Measurements from ENCODE around the gene CAPN11. TPM values are rescaled to one million over a fixed set of nuclear protein-coding genes. Genes with fewer than 3 reads are reported as not detected.

Gene CAPN11
- total RNA-seq, 1 experiment from 2014 or later, result 0.28 TPM

GRCh38 chr6:44171899-44172546 is 13.4 kb downstream of the CAPN11 start:
- H3K4ac ChIP-seq (ENCODE audit: low read depth, low read length), result no peak overlapping the region
- no peak overlapping the region for H3K23ac ChIP-seq (ENCODE audit: insufficient read length, low read depth, low read length)
- no peak for DNase-seq
- no peak overlapping the region for H4K5ac ChIP-seq (ENCODE audit: insufficient read length, low read depth, low read length)
- no peak overlapping the region for H2BK5ac ChIP-seq (ENCODE audit: insufficient read length, low read length)
- no peak overlapping the region for H3K4me3 Mint-ChIP-seq
- no CpG with 5 or more reads among the region's 12 CpGs for WGBS (ENCODE audit: extremely low coverage, insufficient read length, low lambda C conversion rate)
- no peak overlapping the region for H2BK120ac ChIP-seq (ENCODE audit: low read depth, low read length, poor library complexity, severe bottlenecking)
- peaks cover 4% of the 10 kb centered on the region for H3K27me3 Mint-ChIP-seq (ENCODE audit: low read depth)
- no peaks in the 10 kb centered on the region for H3K27me3 ChIP-seq (ENCODE audit: insufficient read depth, low read length)
- no peak overlapping the region for H3K14ac ChIP-seq (ENCODE audit: insufficient read depth, low read length)
- no peaks in the 10 kb centered on the region for H3K23me2 ChIP-seq (ENCODE audit: insufficient read length, low read depth, low read length, poor library complexity, severe bottlenecking)
- H3K79me2 ChIP-seq (ENCODE audit: insufficient read depth, low read length), result no peaks in the 10 kb centered on the region
- no peak overlapping the region for H2BK15ac ChIP-seq (ENCODE audit: low read depth, low read length)
- H3K9ac ChIP-seq (ENCODE audit: extremely low read depth, insufficient read length, low read length), result no peak overlapping the region
- peaks cover 2% of the 10 kb centered on the region; the same call in 1 of the 2 replicates for H3K4me1 ChIP-seq (ENCODE audit: insufficient read depth, low read length)
- no peaks in the 10 kb centered on the region for H3K79me1 ChIP-seq (ENCODE audit: insufficient read depth, low read depth, low read length, poor library complexity, severe bottlenecking)
- H2AFZ ChIP-seq (ENCODE audit: low read length), result no peak overlapping the region
- H3K4me1 Mint-ChIP-seq, result peaks cover 11 to 20% of the 10 kb centered on the region in 2 experiments
- no peak overlapping the region for H3T11ph ChIP-seq (ENCODE audit: low read length)
- no peak overlapping the region for H3K4me2 ChIP-seq (ENCODE audit: insufficient read depth, insufficient read length, low read length)
- no peaks in the 10 kb centered on the region for H3K9me3 Mint-ChIP-seq
- H4K8ac ChIP-seq (replicated peaks; ENCODE audit: insufficient read length, low read depth, low read length), result no peak overlapping the region
- no peak overlapping the region for H4K91ac ChIP-seq (ENCODE audit: insufficient read length, low read depth, low read length)
- H4K20me1 ChIP-seq (ENCODE audit: control insufficient read depth, insufficient read depth, insufficient read length), result peaks cover 3% of the 10 kb centered on the region
- no peak overlapping the region for H3K18ac ChIP-seq (ENCODE audit: insufficient read length, low read depth, low read length)
- H2AK5ac ChIP-seq (ENCODE audit: insufficient read length, low read length), result no peak overlapping the region
- no peak overlapping the region for H3K27ac Mint-ChIP-seq
- H3K36me3 Mint-ChIP-seq (ENCODE audit: insufficient read depth in 1 of 3, low read depth in 3 of 3), result no peaks in the 10 kb centered on the region; a peak in 1 of 7 replicates
- no peak for TF ChIP-seq CTCF (conservative IDR thresholded peaks at IDR 0.05)
- H3K9me3 ChIP-seq (ENCODE audit: control insufficient read depth, low read depth, low read length), result no peaks in the 10 kb centered on the region
- H3K27ac ChIP-seq (ENCODE audit: insufficient read length, low read depth, low read length), result no peak overlapping the region
- H2BK12ac ChIP-seq (ENCODE audit: insufficient read length, low read depth, low read length), result no peak overlapping the region
- no peak overlapping the region for H3K56ac ChIP-seq (ENCODE audit: insufficient read length, low read depth, low read length)
- H2BK20ac ChIP-seq (ENCODE audit: low read depth, low read length, poor library complexity, severe bottlenecking), result no peak overlapping the region

All from H9 (cell line).